NT2/D1 (cell line): ENCODE results near the gene RAB34.

Experiments used
- YY1 ChIP-seq: IDR thresholded peaks from 2 replicates; pipeline ENCODE4 v1.6.1; 2011; ENCODE audit not compliant: insufficient read length, insufficient read depth
- ZNF274 ChIP-seq: IDR thresholded peaks from 2 replicates; pipeline ENCODE4 v1.6.1; 2011; ENCODE audit warnings: mild to moderate bottlenecking, low read depth, low read length

- no peak for TF ChIP-seq ZNF274
- TF ChIP-seq YY1: no peak
Observed at GRCh38 chr17:28749516-28750177, 32.0 kb upstream of the RAB34 start.
